A673 (cell line): Measurements from ENCODE around the gene CCAR1. TPM values are rescaled to one million over a fixed set of nuclear protein-coding genes. Genes with fewer than 3 reads are reported as not detected.

ENCODE experiments used
- BruUV-seq: library from RNA; stranded (reverse); fragments of 400-500 nt; replicated peaks from 2 replicates; lab custom pipeline; 2021; lab: Mats Ljungman, UMichigan
- CTCF ChIA-PET: fragments of 300-600 bp; sonication (Branson Sonifier 250); formaldehyde crosslinking; loops from one replicate; lab custom pipeline; 2022; ENCODE audit warnings: antibody characterized with exemption; lab: Charles Lee
- POLR2A ChIA-PET: fragments of 300-600 bp; sonication (Branson Sonifier 250); formaldehyde crosslinking; loops from one replicate; lab custom pipeline; 2022; ENCODE audit warnings: antibody characterized with exemption; ENCODE audit not compliant: low non-redundant PET; lab: Charles Lee
- DNase-seq: peaks from one replicate; pipeline ENCODE4 v3.0.0-alpha.2; 2015; ENCODE audit warnings: low spot score
- H3K27ac ChIP-seq: fragments of 200-600 bp; sonication (generic); 2 replicates; pipeline ENCODE4 v1.5.1; 2016; ENCODE audit warnings: mixed run types, low read depth, mild to moderate bottlenecking, mixed read lengths, antibody characterized with exemption, low read length; ENCODE audit not compliant: poor library complexity, severe bottlenecking
- H3K27me3 ChIP-seq: fragments of 200-600 bp; sonication (generic); replicated peaks from 2 replicates; pipeline ENCODE4 v1.6.1; 2017; ENCODE audit warnings: mixed run types, low read depth, mild to moderate bottlenecking, mixed read lengths, antibody characterized with exemption, low read length; ENCODE audit not compliant: insufficient read depth, poor library complexity
- H3K36me3 ChIP-seq: fragments of 200-600 bp; sonication (generic); 2 replicates; pipeline ENCODE4 v1.6.1; 2016; ENCODE audit warnings: mixed run types, mild to moderate bottlenecking, mixed read lengths, antibody characterized with exemption, low read length; ENCODE audit not compliant: insufficient read depth, poor library complexity, severe bottlenecking
- H3K4me1 ChIP-seq: fragments of 200-600 bp; sonication (generic); 2 replicates; pipeline ENCODE4 v1.6.1; 2017; ENCODE audit warnings: mixed run types, mild to moderate bottlenecking, mixed read lengths, antibody characterized with exemption, low read length; ENCODE audit not compliant: insufficient read depth, poor library complexity, severe bottlenecking
- H3K4me3 ChIP-seq: fragments of 200-600 bp; sonication (generic); 2 replicates; pipeline ENCODE4 v1.5.1; 2016; ENCODE audit warnings: low read depth, mixed run types, mild to moderate bottlenecking, mixed read lengths, low read length; ENCODE audit not compliant: poor library complexity, severe bottlenecking
- H3K9me3 ChIP-seq: fragments of 200-600 bp; sonication (generic); 2 replicates; pipeline ENCODE4 v1.6.1; 2016; ENCODE audit warnings: mixed run types, low read depth, mild to moderate bottlenecking, mixed read lengths, antibody characterized with exemption, low read length; ENCODE audit not compliant: poor library complexity, severe bottlenecking
- CTCF ChIP-seq: fragments of 300-800, 200-600 bp; sonication (generic); conservative IDR thresholded peaks from 2 replicates; pipeline ENCODE4 v1.5.1; 2017; ENCODE audit warnings: low read depth, mild to moderate bottlenecking, antibody characterized with exemption, low read length, moderate library complexity, mixed read lengths
- EZH2 ChIP-seq: fragments of 200-600 bp; sonication (generic); IDR thresholded peaks from 2 replicates; pipeline ENCODE4 v1.6.1; 2017; ENCODE audit warnings: borderline replicate concordance, low read depth, mild to moderate bottlenecking, mixed read lengths, antibody characterized with exemption, low read length; ENCODE audit not compliant: poor library complexity, severe bottlenecking
- intact Hi-C: fragments of 100-400 bp; cut with micrococcal nuclease; formaldehyde crosslinking; loops from one replicate; pipeline ENCODE4 v1.10.0; 2022; ENCODE audit not compliant: unreplicated experiment
- total RNA-seq: library from RNA; stranded (reverse); gene quantifications from 2 replicates; pipeline ENCODE4 v1.2.3, GENCODE V29; 2021

The CCAR1 gene
- total RNA-seq, 1 experiment from 2014 or later = 141 TPM

DNA sequence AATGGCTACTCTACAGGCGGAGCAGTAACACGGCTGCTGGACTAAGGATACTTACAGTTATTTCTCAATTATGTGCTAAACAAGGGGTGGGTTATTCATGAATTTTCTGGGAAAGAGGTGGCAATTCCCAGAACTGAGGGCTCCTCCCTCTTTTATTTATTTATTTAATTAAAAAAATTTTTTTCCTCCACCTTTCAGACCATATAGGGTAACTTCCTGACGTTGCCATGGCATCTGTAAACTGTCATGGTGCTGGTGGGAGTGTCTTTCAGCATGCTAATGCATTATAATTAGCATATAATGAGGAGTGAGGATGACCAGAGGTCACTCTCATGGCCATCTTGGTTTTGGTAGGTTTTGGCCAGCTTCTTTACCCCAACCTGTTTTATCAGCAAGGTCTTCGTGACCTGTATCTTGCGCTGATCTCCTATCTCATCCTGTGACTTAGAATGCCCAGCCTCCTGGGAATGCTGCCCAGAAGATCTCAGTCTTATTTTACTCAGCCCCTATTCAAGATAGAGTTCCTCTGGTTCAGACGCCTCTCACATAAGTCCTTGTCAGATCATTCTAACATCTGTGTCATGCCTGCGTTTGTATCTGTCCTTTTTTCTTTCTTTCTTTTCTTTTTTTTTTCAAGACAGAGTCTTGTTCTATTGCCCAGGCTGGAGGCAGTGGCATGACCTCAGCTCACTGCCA lies 90.4 kb downstream of the CCAR1 start:
- no peaks in the 10 kb centered on the region for H3K36me3 ChIP-seq
- TF ChIP-seq CTCF (no peak), EZH2 (no peak)
- no peaks in the 10 kb centered on the region for H3K27me3 ChIP-seq
- no TSS peak for BruUV-seq
- H3K27ac ChIP-seq = no peak overlapping the region
- no peak for DNase-seq
- peaks cover 12% of the 10 kb centered on the region for H3K4me1 ChIP-seq
- no peak overlapping the region for H3K4me3 ChIP-seq
- ChIA-PET POLR2A (no interaction called here), CTCF (no interaction called here)
- no peaks in the 10 kb centered on the region for H3K9me3 ChIP-seq
- intact Hi-C loops = no loop called here

- intact Hi-C loops = no loop called here
Measured at GRCh38 chr10:68812420-68812819, 91.4 kb downstream of the CCAR1 start.

DNA sequence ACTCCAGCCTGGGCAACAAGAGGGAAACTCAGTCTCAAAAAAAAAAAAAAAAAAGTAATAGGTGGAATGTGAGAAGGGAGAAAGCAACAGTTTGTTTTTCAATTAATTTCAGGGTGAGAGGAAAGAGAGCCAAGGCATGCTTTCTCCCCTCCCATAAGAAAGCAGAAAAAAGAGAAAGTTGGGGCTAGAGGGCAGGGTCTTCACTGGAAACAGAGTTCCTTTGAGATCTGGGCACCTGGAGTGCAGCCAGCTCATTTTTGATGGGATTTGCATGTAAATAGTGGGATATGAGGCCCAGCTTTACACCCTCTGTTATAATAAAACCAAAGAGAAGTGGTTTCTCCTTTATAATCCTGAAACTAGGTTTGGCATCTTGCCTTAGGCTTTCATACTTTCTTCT lies 92.5 kb downstream of the CCAR1 start:
- CTCF ChIA-PET = interaction anchor here (0.7 kb wide), 1 partner anchor 14 kb away, joined by 6 read pairs; no protein-coding TSS in a partner anchor
- peak overlapping the region; percentile 8 for H3K27ac ChIP-seq

More at GRCh38 chr10:68812420-68812819, 91.4 kb downstream of the CCAR1 start:
- H3K4me1 ChIP-seq = peaks cover 12% of the 10 kb centered on the region
- H3K36me3 ChIP-seq = no peaks in the 10 kb centered on the region
- no TSS peak for BruUV-seq
- CTCF ChIA-PET = no interaction called here
- POLR2A ChIA-PET = no interaction called here
- no peak for DNase-seq
- H3K4me3 ChIP-seq = no peak overlapping the region
- no peaks in the 10 kb centered on the region for H3K27me3 ChIP-seq
- TF ChIP-seq EZH2 (no peak), CTCF (no peak)
- H3K9me3 ChIP-seq = no peaks in the 10 kb centered on the region
- H3K27ac ChIP-seq = no peak overlapping the region

More for the DNA sequence above, 92.5 kb downstream of the CCAR1 start:
- intact Hi-C loops = no loop called here
- Histone ChIP-seq H3K9me3 (no peaks in the 10 kb centered on the region), H3K36me3 (no peaks in the 10 kb centered on the region), H3K4me3 (no peak overlapping the region), H3K4me1 (peaks cover 12% of the 10 kb centered on the region), H3K27me3 (no peaks in the 10 kb centered on the region)
- BruUV-seq = no TSS peak
- DNase-seq = peak; percentile 70
- POLR2A ChIA-PET = no interaction called here
- TF ChIP-seq EZH2 = no peak
- TF ChIP-seq CTCF = no peak
